ENCODE data around the gene DNAJB4. TPM values are rescaled to one million over a fixed set of nuclear protein-coding genes. Genes with fewer than 3 reads are reported as not detected.
"Not testable (repeated sequence)": the region's sequence is repeated elsewhere in the genome, so short reads cannot be mapped to it uniquely, and the experiment has no call there.

The DNAJB4 gene
- total and polyA plus RNA-seq, 2 experiments from 2014 or later: 40.2 to 46.2 TPM

DNA sequence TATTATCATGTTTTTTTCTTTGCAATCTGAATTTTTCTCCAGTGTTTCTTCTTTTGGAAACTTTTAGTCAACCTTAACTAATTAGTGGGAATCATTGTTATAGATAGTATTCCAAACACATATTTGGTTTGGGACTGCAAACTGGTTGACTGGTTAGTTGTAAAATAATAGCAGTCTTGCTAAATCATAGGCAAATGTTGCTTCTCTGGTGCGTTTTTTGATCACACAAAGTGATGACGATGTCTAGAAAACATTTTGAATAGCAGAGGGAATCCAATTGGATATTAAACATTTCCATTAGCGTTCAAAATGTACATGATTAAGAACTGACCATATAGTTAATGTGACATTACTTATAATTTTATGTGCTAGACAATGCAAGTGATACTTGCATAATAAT lies 4.5 kb downstream of the DNAJB4 start:
- Histone ChIP-seq H3K36me3 (peaks cover 10% of the 10 kb centered on the region), H3K4me1 (ENCODE audit: low read depth) (peaks cover 23% of the 10 kb centered on the region), H3K27ac (no peak overlapping the region), H3K9me3 (ENCODE audit: low read depth) (no peaks in the 10 kb centered on the region), H3K27me3 (no peaks in the 10 kb centered on the region), H3K4me3 (no peak overlapping the region)
- DNase-seq (ENCODE audit: low read depth in 1 of 2, low spot score in 1 of 2): no peak
- TF ChIP-seq, protein P1, sequence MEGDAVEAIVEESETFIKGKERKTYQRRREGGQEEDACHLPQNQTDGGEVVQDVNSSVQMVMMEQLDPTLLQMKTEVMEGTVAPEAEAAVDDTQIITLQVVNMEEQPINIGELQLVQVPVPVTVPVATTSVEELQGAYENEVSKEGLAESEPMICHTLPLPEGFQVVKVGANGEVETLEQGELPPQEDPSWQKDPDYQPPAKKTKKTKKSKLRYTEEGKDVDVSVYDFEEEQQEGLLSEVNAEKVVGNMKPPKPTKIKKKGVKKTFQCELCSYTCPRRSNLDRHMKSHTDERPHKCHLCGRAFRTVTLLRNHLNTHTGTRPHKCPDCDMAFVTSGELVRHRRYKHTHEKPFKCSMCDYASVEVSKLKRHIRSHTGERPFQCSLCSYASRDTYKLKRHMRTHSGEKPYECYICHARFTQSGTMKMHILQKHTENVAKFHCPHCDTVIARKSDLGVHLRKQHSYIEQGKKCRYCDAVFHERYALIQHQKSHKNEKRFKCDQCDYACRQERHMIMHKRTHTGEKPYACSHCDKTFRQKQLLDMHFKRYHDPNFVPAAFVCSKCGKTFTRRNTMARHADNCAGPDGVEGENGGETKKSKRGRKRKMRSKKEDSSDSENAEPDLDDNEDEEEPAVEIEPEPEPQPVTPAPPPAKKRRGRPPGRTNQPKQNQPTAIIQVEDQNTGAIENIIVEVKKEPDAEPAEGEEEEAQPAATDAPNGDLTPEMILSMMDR (IDR thresholded peaks at IDR 0.05; ENCODE audit: low read depth, low read length): no peak

DNA sequence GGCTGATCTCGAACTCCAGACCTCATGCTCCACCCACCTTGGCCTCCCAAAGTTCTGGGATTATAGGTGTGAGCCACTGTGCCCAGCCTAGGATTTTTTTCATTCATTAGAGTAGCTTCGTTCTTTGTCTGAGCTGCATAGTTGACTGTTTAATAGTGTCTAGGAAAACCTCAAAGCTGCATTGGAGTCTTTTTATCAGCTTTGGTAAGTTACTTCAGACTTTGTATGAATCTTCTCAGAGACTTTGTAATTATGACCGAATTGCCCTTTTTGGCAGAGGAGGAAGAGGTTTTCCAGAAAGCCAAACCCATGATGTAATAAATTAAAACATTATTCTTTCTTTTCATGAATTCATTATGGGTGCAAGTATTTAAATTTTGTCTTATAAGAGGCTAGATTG lies 5.1 kb downstream of the DNAJB4 start:
- Histone ChIP-seq H3K27me3 (no peaks in the 10 kb centered on the region), H3K9me3 (ENCODE audit: low read depth) (no peaks in the 10 kb centered on the region), H3K27ac (no peak overlapping the region), H3K36me3 (peaks cover 10% of the 10 kb centered on the region), H3K4me1 (ENCODE audit: low read depth) (peaks cover 23% of the 10 kb centered on the region), H3K4me3 (no peak overlapping the region)
- TF ChIP-seq, protein P1 (IDR thresholded peaks at IDR 0.05; ENCODE audit: low read depth, low read length): no peak
- DNase-seq (ENCODE audit: low read depth in 1 of 2, low spot score in 1 of 2): peak in 1 of 2 donors; percentile 61

DNA sequence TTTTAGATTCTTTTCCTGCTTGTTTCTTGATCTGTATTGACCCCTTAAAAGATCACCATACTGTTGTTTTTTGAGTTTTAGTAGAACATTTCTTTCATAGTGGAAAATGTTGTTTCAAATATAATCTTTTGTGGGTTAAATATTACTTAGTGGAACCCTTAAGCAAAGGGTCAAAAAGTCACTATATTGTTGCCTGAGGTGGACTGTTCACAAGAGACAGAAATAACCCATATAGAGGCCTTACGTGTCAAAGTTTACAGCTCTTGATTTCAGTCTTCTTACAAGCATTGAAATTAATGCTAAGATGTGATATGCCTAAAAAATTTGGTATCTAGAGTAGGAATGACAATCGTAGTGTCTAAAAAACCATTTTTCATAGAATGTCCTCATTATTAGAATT lies 6.3 kb downstream of the DNAJB4 start:
- TF ChIP-seq, protein P1 (IDR thresholded peaks at IDR 0.05; ENCODE audit: low read depth, low read length): no peak
- peaks cover 23% of the 10 kb centered on the region for H3K4me1 ChIP-seq (ENCODE audit: low read depth)
- H3K27ac ChIP-seq: peak overlapping the region; percentile 52
- H3K9me3 ChIP-seq (ENCODE audit: low read depth): no peaks in the 10 kb centered on the region
- H3K4me3 ChIP-seq: no peak overlapping the region
- no peak for DNase-seq (ENCODE audit: low read depth in 1 of 2, low spot score in 1 of 2)
- peaks cover 14% of the 10 kb centered on the region for H3K36me3 ChIP-seq
- no peaks in the 10 kb centered on the region for H3K27me3 ChIP-seq

DNA sequence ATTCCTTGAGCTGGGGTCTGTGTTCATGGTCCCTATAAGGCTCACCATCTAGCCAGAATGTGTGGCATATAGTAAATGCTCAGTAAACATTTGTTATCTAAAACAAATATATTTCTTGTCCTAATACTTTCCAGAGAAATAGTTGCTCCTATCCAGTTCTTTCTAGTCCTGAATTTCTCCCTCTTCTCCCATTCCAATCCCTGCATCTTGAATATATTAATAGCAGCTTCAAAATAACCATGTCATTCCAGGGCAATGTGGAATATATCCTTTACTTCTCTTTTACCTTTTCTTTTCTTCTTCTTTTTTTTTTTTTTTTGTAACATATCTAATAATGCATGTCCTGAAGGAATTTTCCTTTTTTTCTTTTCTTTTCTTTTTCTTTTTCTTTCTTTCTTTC lies 10.4 kb downstream of the DNAJB4 start:
- no peak for DNase-seq (ENCODE audit: low read depth in 1 of 2, low spot score in 1 of 2)
- H3K9me3 ChIP-seq (ENCODE audit: low read depth): no peaks in the 10 kb centered on the region
- no peak overlapping the region for H3K4me3 ChIP-seq
- peaks cover 11% of the 10 kb centered on the region for H3K4me1 ChIP-seq (ENCODE audit: low read depth)
- TF ChIP-seq, protein P1 (IDR thresholded peaks at IDR 0.05; ENCODE audit: low read depth, low read length): no peak
- H3K36me3 ChIP-seq: peaks cover 20% of the 10 kb centered on the region
- no peak overlapping the region for H3K27ac ChIP-seq
- no peaks in the 10 kb centered on the region for H3K27me3 ChIP-seq

DNA sequence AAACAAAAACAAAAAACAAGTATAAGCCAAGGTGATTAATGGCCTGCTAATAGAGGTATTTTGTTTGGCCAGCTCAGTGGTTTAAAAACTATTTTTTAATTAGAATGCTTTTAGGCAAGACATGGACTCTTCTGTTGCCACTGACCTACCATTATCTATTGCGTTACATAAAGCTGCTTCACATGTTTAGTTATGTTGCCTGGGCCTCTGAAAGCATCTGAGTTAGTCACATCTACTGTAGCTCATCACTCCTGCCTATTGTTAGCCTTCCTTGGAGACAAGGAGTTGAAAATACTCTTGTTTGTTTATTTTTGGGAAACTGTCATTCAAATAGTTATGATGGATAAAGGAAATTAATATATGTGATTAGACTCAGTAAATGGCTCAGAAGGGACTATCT lies 14.3 kb downstream of the DNAJB4 start:
- H3K27ac ChIP-seq: no peak overlapping the region
- DNase-seq (ENCODE audit: low read depth in 1 of 2, low spot score in 1 of 2): no peak
- H3K9me3 ChIP-seq (ENCODE audit: low read depth): no peaks in the 10 kb centered on the region
- H3K4me3 ChIP-seq: no peak overlapping the region
- peaks cover 12% of the 10 kb centered on the region for H3K36me3 ChIP-seq
- no peaks in the 10 kb centered on the region for H3K27me3 ChIP-seq
- TF ChIP-seq, protein P1 (IDR thresholded peaks at IDR 0.05; ENCODE audit: low read depth, low read length): no peak
- H3K4me1 ChIP-seq (ENCODE audit: low read depth): no peaks in the 10 kb centered on the region

DNA sequence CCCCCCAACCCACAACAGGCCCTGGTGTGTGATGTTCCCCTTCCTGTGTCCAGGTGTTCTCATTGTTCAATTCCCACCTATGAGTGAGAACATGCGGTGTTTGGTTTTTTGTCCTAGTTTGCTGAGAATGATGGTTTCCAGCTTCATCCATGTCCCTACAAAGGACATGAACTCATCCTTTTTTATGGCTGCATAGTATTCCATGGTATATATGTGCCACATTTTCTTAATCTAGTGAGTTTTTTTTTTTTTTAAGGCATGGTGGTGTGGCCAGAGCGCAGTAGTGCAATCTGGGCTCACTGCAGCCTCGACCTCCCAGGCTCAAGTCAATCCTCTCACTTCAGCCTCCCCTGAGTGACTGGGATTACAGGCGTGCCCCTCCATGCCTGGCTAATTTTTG lies 16.4 kb downstream of the DNAJB4 start:
- not testable (repeated sequence) for H3K27ac ChIP-seq; H3K36me3 ChIP-seq; H3K4me1 ChIP-seq (ENCODE audit: low read depth); H3K9me3 ChIP-seq (ENCODE audit: low read depth); H3K27me3 ChIP-seq; H3K4me3 ChIP-seq; DNase-seq (ENCODE audit: low read depth in 1 of 2, low spot score in 1 of 2)

All from cardiac muscle cell (in vitro differentiated cells and primary cell).